H1 (cell line): ENCODE data around the gene CAMKMT.

ENCODE experiments used
- ASH2L ChIP-seq: fragments of 200-600, 300-600 bp; sonication (generic); IDR thresholded peaks from one replicate; pipeline ENCODE4 v1.7.1; 2017; ENCODE audit warnings: low read length
- CTCF ChIP-seq, 3 experiments: IDR thresholded peaks; 1 replicate in 2 of 3; 2 replicates in 1 of 3; pipeline versions ENCODE4 v1.5.1 to v1.6.1; 2011; ENCODE audit warnings: low read length in 3 of 3, mild to moderate bottlenecking in 3 of 3, inconsistent platforms in 2 of 3, low read depth in 1 of 3, moderate library complexity in 1 of 3; ENCODE audit not compliant: insufficient read depth in 1 of 3; ENCODE audit errors: control extremely low read depth in 1 of 3
- EZH2 ChIP-seq: fragments of 200-600 bp; sonication (generic); IDR thresholded peaks from 2 replicates; pipeline ENCODE4 v1.7.1; 2012; ENCODE audit warnings: low read depth, mild to moderate bottlenecking, moderate library complexity, low read length, inconsistent platforms; ENCODE audit not compliant: severe bottlenecking
- HDAC2 ChIP-seq, 2 experiments: fragments of 300-600 bp in 1 of 2; sonication (generic) in 1 of 2; IDR thresholded peaks; 2 replicates each; pipeline ENCODE4 v1.6.1; 2011 to 2012; ENCODE audit warnings: low read depth in 2 of 2, low read length in 2 of 2, mild to moderate bottlenecking in 2 of 2, moderate library complexity in 2 of 2, borderline replicate concordance in 1 of 2, inconsistent platforms in 1 of 2
- KDM1A ChIP-seq: fragments of 200-600, 300-600 bp; sonication (generic); IDR thresholded peaks from 2 replicates; pipeline ENCODE4 v1.7.1; 2016; ENCODE audit warnings: mild to moderate bottlenecking, low read length, borderline replicate concordance
- POLR2A ChIP-seq, 2 experiments: IDR thresholded peaks; 1 replicate in 1 of 2; 2 replicates in 1 of 2; pipeline ENCODE4 v1.6.1; 2011; ENCODE audit warnings: low read depth in 2 of 2, low read length in 2 of 2, mild to moderate bottlenecking in 2 of 2; ENCODE audit errors: control extremely low read depth in 1 of 2
- POLR2AphosphoS5 ChIP-seq: IDR thresholded peaks from 2 replicates; pipeline ENCODE4 v1.6.1; 2011; ENCODE audit warnings: low read depth, low read length
- SIN3A ChIP-seq, 2 experiments: IDR thresholded peaks in 1 of 2; conservative IDR thresholded peaks in 1 of 2; 2 replicates each; pipeline ENCODE4 v1.6.1; 2011 to 2012; ENCODE audit warnings: low read length in 2 of 2, improper control_type of control experiment in 1 of 2, low read depth in 1 of 2, mild to moderate bottlenecking in 1 of 2
- SUZ12 ChIP-seq: fragments of 200-600 bp; sonication (generic); IDR thresholded peaks from 2 replicates; pipeline ENCODE4 v1.6.1; 2012; ENCODE audit warnings: mild to moderate bottlenecking, inconsistent platforms, low read length, moderate library complexity, mixed read lengths
- USF2 ChIP-seq: IDR thresholded peaks from 2 replicates; pipeline ENCODE4 v1.6.1; 2011; ENCODE audit warnings: low read length, improper control_type of control experiment

- TF ChIP-seq POLR2AphosphoS5 (no peak), USF2 (no peak), SUZ12 (no peak), HDAC2 (IDR thresholded peaks at IDR 0.05; ENCODE audit: borderline replicate concordance in 1 of 2, low read depth in 2 of 2, low read length in 2 of 2) (no peak), POLR2A (IDR thresholded peaks at IDR 0.05; ENCODE audit: control extremely low read depth in 1 of 2, low read depth in 2 of 2, low read length in 2 of 2) (no peak), CTCF (IDR thresholded peaks at IDR 0.05; ENCODE audit: control extremely low read depth in 1 of 3, insufficient read depth in 1 of 3, low read depth in 1 of 3, low read length in 3 of 3) (no peak), ASH2L (no peak), SIN3A (conservative IDR thresholded peaks at IDR 0.05 in 1 of 2, IDR thresholded peaks at IDR 0.05 in 1 of 2; ENCODE audit: low read depth in 1 of 2, low read length in 2 of 2) (no peak), EZH2 (no peak), KDM1A (no peak)
Observed at GRCh38 chr2:44498551-44498950, 136.8 kb downstream of the CAMKMT start.
